HG03064 (cell line): ENCODE results near the gene GPBAR1.
A peak's percentile ranks its signal among the peaks of the same experiment; 100 is the strongest.

Experiments used
- ATAC-seq: cut with Tn5 transposase; IDR thresholded peaks from one replicate; pipeline ENCODE4 v1.9.1; 2021; ENCODE audit warnings: low read depth; ENCODE audit not compliant: unreplicated experiment

The GPBAR1 gene

DNA sequence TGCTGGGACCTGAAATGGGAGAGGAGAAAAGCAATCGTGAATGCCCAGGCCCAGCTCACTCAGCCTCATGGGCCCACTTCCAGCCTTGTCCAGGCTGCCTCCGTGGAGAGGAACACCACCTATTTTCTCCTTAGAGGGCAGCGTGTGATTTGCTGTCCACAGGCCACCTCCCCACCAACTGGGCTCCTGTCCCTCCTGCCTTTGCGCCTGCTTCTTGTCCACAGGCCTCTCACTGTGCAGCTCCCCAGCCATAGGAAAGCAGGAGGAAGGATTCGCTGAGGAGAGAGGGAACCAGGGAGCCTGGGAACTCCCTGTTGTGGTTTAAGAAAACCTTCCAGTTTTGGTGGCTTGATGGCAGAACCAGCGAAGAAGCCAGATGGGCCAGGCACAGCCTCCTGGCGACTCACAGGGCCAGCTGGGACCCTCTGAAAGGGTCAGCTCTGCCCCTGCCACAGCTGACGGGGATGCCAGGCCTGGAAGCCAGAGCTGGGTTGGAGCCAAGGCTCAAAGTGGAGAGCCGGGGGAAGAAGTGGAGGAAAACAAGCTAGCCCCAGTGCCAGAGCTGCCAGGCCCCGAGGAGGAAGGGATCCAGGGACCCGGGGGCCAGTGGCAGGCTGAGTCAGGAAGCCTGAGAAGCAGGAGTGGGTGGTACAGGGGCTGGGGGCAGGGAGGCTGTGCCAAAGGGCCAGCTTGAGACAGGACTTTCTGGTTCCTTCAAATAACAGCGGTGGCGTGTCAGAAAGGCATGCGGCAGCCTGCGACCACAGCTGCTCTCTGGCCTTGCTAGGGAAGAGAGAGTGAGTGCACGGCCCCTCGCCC lies 21.6 kb downstream of the GPBAR1 start:
- ATAC-seq: no peak

DNA sequence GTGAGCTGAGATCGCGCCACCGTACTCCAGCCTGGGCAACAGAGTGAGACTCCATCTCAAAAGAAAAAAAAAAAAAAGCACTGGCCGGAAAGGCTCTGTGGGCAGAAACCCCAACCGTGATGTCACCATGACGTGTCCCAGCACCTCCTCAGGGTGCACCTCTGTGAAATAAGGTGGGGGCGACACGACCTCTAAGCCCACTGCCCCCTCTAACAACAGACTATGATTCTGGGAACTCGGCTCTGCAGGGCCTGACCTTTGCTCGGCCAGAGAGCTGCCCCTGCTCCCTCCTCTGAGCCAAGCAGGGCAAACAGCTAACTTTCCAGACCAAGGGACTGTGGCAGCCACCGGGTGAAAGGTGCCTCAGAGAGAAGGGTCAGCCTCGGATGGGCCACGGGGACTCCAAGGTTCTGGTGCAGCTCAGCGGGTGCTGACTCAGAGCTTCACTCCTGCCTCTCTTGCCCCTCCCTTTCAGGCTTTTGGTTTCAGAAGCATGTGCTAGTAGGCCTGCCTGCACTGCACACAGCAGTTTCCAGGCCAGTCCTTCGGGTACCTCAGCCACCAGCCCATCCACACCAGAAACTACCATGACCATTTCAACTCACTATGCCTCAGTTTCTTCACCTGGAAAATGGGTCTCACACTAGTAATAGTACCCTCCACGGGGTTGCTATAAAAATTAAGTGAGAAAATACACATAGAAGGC lies 23.4 kb downstream of the GPBAR1 start:
- no peak for ATAC-seq

DNA sequence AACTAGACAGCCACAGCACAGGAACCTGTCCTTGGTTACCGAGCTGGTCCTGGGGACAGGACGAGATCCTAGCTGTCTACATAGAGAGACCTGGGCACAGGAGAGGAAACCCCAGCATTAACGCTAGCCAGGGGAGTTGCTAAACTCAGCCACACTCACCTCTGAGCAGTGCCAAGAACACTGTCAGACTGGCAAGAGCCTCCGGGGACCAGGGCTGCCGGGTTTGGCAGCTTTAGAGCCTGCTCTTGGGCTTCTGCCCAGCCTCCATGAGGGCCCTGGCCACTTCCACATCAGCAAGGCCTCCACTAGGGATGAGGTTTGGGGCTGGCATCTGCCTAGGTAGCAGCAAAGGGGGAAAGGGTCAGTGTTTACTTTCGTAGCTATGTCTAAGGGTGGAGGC lies 24.8 kb downstream of the GPBAR1 start:
- no peak for ATAC-seq

DNA sequence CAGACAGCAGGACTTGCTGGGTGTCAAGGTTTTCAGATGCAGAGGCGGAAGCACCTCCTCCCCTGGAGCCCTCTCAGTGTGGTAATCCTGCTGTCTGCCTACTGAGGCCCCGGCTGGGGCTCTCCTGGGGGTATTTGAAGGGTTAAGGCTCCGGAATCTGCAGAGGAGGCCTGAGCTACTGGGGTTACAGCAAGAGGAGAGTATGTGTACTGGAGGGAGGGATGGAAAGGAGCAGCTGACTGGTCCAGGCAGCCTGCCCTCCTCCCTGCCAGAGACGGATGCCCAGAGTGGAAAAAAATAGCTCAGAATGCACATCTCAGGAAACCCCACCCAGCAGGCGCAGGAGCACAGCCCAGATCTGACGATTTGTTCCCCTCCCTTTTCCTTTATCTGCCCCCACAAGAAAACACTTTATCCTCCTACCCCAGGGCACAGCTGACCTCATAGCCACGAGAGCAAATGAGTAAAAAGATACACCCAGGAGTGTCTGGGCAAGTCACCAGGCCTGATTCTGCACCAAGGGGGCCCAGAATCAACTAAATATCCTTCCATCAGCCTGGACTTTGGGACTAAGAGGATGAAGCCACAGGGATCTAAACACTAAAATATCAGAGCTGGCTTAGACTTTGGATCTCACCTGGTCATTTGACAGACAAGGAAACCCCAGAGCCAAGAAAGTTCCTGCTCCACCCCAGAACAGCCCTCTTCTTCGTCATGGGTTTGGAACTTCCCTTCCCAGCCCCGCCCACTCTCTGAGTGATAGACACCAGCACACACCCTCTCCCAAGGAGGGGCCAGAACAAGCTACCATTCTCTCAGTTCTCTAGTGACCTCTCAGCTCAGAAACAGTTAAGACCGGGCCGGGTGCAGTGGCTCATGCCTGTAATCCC lies 26.0 kb downstream of the GPBAR1 start:
- peak; percentile 61 for ATAC-seq

DNA sequence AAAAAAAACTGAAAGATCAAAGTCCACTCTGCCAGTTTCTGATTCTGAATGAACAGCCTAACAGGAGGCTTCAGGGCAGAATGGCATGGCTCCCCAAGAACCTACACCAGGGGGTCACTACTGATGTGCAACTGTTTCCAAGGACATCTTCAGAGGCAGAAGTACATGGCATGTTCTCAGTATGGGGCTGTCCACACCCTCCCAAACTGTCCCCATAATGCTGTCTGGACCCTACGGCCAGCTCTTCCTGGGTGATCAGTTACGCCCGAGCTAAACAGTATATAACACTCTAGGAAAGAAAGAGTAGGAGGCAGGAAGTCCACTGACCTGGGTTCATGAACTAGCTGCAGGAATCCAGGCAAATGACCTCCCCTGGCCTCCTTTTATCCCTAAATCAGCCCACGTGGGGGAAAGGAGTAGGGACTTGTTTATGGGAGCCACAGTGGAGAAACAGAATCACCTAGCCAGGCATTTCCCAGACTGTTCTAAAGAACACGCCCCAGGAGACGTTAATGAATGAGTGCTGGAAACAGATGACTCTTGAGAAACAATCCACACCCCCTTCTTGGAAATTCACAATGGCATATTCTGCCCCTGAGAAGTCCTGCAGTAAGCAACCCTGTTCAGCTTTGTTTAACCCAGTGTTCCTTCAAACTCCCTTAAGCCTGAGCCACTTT lies 29.0 kb downstream of the GPBAR1 start:
- ATAC-seq: no peak

DNA sequence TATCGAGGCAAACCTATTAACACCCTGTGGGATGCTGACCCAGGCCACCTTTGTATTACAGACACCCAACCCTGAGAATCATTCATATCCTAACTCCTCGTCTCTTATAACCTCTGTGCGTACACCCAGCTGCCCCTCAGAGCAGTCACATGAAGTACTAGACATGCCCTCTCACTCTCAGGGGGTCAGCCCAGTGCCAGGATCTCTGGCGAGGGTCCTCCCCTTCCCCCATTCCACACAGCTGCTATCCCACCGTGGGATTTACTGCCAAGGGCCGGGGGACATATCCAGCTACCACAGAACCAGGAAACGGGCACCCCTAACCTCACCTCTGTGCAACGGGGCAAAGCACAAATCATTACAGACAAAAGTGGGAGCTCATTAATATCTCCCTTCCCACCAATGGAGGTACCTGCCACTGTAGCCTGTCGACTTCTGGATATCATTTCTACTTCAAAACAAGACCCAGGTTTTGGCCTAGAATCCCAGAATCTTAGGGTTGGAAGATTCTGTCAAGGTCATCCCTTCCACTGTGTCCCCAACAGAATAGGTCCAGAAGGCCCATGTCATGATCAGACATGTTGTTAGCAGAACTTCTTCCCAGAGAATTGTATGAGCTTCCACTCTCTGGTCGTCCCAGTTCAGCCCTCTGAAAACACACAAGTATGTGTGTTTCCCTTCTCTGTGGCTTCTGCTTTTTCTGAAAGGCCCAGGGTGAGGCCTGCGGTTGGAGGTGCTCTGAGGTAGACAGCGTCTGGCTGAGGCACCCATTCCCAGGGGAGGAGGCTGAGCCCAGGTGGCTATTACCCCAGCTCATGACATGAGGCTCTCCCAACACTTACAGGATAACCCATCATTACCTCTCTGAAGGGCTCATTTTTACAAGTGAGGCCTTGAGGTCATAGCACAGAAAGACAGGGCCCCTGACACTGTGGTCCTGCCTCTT lies 29.8 kb downstream of the GPBAR1 start:
- peak; percentile 48 for ATAC-seq

DNA sequence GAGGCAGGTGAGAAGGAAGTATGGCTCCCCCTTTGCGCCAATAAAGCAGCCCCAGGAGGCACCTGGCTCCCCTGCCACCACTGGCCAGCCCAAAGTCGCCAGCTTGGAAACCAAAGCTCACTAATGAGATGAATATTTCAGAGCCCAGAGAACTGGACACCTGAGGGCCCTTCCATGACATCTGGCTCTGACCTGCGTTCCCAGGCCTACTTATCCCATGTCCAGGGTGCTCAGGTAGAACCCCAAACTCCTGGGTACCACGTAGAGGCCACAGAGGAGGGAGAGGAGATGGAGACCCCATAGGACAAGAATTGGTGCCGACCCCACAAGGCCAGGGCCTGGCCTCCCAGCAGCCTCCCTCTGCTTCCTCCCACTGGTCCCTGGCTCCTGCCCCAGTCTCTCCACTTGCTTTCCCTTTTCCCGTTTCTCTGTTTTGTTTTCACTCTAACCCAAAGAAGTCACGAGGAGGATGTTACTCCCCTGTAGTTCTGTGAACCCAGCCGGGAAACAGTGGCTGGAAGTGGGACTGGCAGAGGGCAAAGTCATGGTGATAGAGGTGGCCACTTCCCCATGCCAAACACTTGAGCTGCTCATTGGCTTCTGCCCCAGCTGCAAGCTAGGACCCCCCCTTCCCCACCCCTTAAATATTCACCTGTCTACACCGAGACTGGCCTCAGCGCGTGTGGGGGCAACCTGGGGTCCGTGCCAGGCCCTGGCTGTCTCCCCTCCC lies 30.7 kb downstream of the GPBAR1 start:
- no peak for ATAC-seq

DNA sequence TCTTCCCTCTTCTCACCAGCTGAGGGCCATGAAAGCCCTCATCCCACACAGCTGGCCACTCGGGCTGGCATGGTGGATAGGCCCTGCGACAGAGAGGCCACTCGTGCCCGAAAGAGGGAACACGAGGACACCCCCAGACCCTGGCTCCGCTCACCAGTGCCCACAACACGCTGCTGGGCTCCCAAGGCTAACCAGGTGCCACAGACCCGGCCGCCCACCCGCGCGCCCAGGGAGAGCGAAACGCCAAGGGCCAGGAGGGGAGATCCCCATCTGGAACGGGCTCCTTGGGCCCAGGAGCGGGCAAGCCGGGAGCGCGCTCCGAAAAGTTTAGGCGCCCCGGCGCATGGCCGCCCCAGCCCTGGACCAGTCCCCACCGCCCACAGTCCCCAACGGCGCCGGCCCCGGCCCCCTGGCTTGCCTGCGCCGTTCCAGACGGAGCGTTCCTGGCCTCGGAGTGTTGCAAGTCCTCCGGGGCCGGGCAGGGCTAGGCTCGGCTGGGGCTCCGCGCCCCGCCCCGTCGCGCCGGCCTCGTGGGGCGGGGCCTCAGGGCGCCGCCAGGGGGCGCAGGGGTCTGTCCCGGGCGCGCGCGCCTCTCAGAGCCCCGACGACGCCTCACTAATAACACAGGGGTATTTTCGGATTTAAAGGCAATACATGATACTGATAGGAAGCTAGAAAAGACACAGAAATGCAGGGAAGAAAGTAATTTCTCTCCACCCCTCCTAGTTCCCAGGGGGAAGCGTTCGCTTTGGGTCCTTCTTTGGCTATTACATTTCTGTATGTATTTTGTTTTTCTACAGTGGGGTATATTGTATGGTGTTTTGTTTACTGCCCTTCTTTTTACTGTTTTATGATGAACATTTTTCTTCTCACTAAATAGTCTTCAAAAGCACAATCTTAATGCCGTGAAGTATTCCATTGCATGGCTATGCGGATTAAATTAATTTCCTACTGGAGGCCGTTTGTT lies 31.5 kb downstream of the GPBAR1 start, which contains the start of gene TMBIM1:
Gene TMBIM1, minus strand, starts transcription at position 456 of the 967 bp plus-strand sequence. CDS start 10,362 bp downstream, outside the sequence.
- ATAC-seq: peak; percentile 69

DNA sequence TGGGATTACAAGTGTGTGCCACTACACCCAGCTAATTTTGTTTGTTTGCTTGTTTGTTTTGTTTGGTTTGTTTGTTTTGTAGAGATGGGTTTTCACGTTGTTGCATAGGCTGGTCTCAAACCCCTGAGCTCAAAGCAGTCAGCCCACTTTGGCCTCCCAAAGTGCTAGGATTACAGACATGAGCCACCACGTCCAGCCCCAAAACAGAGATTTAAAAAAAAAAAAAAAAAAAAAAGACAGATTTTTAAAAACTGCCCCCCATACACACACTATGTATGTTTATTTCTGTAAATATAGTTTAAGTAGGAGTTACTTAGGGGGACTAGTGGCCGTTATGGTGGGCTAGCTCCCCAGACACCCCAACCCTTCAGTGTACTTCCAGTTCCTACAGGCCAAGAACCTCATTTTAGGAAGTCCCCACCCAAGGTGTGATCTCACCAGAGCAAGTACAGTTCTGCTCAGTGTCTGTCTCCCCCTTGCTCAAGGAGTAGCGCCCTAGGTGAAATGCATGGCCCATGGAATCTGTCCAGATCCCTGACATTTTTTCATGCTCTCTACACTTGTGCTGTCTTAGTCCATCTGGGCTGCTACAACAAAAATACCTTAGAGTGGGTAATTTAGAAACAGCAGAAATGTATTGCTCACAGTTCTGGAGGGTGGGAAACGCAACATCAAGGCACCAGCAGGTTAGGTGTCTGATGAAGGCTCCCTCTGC lies 33.1 kb downstream of the GPBAR1 start:
- ATAC-seq: no peak

DNA sequence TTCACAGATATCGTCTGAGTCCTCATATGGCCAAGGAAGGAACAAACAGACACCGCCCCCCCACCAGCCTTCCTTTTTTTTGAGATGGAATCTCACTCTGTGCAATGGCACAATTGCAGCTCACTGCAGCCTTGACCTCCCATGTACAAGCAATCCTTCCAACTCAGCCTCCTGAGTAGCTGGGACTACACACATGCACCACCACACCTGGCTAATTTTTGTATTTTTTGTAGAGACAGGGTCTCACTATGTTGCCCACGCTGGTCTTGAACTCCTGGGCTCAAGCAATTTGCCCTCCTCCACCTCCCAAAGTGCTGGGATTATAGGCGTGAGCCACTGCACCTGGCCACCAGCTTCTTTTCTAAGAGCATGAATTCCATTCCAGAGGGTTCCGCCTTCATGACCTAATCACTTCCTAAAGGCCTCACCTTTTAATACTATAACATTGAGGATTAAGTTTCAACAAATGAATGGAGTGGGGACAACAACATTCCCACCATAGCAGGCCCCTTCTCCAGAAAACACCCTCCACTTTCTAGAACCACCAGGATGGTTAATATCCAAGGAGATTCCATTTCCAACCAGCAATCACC lies 33.7 kb downstream of the GPBAR1 start:
- ATAC-seq: no peak

DNA sequence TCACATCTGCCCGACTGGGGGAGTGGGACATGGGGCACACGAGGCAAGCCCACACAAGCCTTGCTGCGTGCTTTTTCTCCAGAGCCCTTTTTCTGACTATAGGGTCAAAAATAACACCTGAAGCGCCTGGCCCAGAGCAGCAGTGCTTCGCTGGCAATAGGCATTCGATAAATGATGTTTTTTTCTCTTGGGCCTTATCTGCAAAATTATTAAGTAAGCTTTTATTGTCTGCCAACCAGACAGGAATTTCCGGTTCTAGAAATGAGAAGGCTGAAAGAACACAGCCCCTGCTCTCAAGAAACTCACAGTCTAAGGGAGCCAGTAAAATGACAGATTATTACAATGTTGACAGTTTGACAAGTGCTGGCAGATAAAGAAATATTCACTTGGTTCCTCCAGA lies 34.2 kb downstream of the GPBAR1 start:
- ATAC-seq: no peak

DNA sequence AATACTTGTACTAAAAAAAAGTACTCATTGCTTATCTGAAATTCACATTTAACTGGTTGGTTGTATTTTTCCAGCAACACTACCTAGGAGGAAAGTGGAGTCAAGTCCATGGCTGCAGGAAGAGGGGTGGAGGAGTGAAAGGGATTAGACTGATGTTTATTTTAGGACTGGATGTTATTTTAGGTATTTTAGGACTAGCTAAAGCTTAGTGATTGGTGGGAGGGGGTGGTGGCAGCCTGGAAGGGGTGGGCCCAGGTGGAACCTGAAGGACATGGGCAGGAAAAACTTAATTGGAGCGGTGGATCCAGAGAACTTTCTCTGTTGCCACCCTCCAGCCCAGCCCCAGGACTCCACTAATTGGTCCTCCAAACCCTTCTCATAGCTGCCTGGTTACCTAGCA lies 35.4 kb downstream of the GPBAR1 start:
- no peak for ATAC-seq

DNA sequence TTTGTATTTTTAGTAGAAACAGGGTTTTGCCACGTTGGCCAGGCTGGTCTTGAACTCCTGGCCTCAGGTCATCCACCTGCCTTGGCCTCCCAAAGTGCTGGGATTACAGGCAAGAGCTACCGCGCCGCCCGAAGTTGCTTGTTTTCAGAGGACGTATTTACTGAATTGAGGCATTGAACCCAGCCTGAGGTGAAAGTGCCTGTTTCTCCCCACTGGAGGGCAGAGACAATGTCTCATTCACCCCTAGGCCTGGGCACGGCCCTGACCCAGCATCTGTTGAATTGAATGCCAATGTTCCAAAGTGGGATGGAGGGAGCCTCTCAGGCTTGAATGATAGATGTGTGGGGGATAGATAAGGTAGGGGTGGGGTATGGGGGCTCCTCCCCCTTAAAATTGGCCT lies 36.0 kb downstream of the GPBAR1 start:
- ATAC-seq: no peak

DNA sequence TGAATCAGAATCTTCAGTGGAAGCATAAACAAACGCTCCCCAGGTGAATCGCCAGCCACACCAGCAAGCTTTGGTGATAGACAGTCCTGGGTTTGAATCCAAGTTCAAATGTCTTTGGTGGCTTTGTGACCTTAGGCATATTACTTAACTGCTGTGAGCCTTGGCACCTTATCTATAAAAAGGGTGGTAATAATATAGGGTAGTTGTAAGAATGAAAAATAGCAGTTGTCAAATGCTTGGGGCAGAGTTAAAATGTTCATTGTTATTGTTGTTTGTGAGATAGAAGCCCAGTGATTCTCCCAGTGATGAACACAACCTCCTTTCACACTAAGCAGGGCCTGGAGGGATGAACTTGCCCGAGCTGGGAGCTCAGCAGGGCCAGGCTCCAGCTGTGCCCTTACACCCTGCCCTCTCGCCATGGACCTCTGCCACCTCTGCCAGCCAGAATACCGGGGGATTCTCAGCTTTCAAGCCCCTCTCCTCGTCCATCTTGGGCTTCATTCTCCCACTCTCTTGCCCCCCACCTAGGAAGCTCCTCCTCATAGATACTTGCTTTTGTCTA lies 37.6 kb downstream of the GPBAR1 start:
- ATAC-seq: no peak

DNA sequence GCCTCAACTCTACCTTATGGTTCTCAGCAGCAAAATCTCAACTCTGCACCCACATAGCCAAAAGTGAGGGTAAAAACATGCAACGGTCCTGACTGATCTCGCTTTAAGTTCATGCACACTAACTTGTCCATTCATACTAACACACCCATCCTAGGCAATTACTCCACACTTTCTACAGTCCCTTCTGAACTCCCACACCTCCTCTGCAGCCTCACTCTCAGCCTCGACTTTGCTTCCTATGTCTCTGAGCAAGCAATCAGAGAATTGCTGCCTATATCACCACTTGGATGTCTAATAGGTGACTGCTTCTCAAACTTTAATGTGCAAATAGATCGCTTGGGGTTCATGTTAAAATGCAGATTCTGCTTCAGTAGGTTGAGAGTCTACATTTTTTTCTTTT lies 39.3 kb downstream of the GPBAR1 start:
- ATAC-seq: no peak

DNA sequence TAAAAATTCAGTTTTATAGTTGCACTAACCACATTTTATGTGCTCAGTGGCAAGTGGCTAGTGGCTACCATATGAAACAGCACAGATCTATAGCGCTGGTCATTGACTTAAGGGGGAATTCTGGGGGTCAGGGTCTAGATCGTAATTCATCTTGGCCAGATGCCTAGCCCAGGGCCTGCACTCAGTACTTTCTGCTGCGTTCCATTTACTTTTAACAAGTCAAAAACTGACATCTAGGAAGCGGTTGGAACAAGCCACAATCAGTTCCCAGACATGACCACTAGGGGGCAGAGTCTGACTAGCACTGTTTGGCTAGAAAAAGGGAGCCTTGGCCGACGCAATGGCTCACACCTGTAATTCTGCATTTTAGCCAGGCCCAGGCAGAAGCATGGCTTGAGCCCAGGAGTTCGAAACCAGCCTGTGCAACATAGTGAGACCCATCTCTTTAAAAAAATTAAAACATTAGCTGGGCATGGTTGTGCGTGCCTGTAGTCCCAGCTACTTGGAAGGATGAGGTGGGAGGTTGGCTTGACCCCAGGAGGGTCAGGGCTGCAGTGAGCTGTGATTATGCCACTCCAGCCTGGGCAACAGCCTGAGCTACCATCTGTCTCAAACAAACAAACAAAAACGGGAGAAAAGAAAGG lies 40.5 kb downstream of the GPBAR1 start:
- peak; percentile 82 for ATAC-seq
